Upper lobe of left lung (tissue), 4 donors: Measurements from ENCODE around the gene LILRB5.
"Not testable (repeated sequence)": the region's sequence is repeated elsewhere in the genome, so short reads cannot be mapped to it uniquely, and the experiment has no call there.

Source experiments
- EP300 ChIP-seq, 4 donors: sonication (generic); formaldehyde crosslinking; IDR thresholded peaks; one replicate each; pipeline ENCODE4 v1.5.1; 2017; ENCODE audit warnings: antibody characterized with exemption in 4 of 4, control low read depth in 2 of 4
- POLR2A ChIP-seq, 4 donors: fragments of 450-650 bp; IDR thresholded peaks; one replicate each; pipeline ENCODE4 v1.5.1; 2016 to 2017; ENCODE audit warnings: antibody characterized with exemption in 4 of 4, mild to moderate bottlenecking in 2 of 4
- POLR2AphosphoS5 ChIP-seq, 2 donors: sonication (generic); formaldehyde crosslinking; IDR thresholded peaks; one replicate each; pipeline ENCODE4 v1.5.1; 2017; ENCODE audit warnings: antibody characterized with exemption in 2 of 2
- TF ChIP-seq, protein P1 (sequence below), 6 experiments: fragments of 450-650 bp in 4 of 6; fragments of 200-600 bp in 2 of 6; sonication (generic) in 2 of 6; IDR thresholded peaks; one replicate each; pipeline ENCODE4 v1.5.1; 2016 to 2019; ENCODE audit warnings: antibody characterized with exemption in 6 of 6

DNA sequence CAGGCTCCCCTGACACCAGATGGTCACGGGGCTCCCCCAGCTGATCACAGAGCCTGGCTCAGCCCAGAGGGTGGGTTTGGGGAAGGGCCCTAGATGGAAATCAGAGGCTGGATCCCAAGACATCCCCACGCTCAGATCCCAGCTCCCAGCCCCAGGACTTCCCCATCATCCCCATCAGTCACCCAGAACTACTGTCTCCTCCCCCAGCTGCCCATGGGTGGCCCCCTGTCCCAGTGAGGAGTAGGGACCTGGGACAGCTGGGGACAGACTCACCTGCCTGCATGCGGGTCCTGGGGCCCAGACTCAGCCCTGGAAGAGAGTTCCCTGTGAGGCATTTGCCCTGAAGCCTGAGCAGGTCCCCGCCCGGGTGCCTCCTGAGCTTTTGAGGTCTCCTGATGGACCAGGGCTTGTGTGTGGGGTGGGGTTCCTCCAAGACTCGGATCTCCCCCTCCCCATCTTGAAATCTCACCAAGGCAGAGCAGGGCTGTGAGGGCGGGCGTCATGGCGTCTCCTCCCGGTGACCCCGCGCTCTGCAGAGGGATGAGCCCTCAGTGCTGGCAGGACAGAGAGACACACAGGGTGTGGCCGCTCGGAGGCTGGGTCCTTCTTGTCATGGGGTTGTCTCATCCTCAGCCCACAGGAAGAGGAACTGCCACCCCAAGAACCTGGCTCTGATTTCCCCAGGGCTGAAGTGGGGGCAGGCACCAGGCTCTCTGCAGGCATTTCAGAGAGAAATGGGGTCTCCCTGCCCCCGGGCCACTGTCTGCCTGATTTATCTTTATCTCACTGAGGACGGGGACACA, 34.4 kb downstream of the LILRB5 start, which contains the start of gene LILRB3:
- TF ChIP-seq, protein P1, sequence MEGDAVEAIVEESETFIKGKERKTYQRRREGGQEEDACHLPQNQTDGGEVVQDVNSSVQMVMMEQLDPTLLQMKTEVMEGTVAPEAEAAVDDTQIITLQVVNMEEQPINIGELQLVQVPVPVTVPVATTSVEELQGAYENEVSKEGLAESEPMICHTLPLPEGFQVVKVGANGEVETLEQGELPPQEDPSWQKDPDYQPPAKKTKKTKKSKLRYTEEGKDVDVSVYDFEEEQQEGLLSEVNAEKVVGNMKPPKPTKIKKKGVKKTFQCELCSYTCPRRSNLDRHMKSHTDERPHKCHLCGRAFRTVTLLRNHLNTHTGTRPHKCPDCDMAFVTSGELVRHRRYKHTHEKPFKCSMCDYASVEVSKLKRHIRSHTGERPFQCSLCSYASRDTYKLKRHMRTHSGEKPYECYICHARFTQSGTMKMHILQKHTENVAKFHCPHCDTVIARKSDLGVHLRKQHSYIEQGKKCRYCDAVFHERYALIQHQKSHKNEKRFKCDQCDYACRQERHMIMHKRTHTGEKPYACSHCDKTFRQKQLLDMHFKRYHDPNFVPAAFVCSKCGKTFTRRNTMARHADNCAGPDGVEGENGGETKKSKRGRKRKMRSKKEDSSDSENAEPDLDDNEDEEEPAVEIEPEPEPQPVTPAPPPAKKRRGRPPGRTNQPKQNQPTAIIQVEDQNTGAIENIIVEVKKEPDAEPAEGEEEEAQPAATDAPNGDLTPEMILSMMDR (IDR thresholded peaks at IDR 0.05): not testable (repeated sequence)
- TF ChIP-seq POLR2AphosphoS5 (IDR thresholded peaks at IDR 0.05) (peak in 1 of 2 donors; percentile 14), POLR2A (IDR thresholded peaks at IDR 0.05) (peak in 1 of 4 donors; percentile 48)
- not testable (repeated sequence) for TF ChIP-seq EP300 (IDR thresholded peaks at IDR 0.05)
